Activated naive CD4-positive, alpha-beta T cell treated with anti-CD3 and anti-CD28 coated beads for 36 hours (primary cell): ENCODE data around the gene KRTAP6-2. TPM values are rescaled to one million over a fixed set of nuclear protein-coding genes. Genes with fewer than 3 reads are reported as not detected.

Experiments
- CTCF ChIA-PET: fragments of 350-600 bp; sonication (Branson Sonifier 250); formaldehyde crosslinking; loops from one replicate; lab custom pipeline; 2021; ENCODE audit warnings: antibody characterized with exemption; lab: Charles Lee
- DNase-seq: peaks from one replicate; pipeline ENCODE4 v3.0.0-alpha.2; 2020
- H3K27ac Mint-ChIP-seq: one replicate; pipeline ENCODE4 v1.8.0; 2021; ENCODE audit warnings: mild to moderate bottlenecking, mixed read lengths
- H3K27me3 Mint-ChIP-seq: one replicate; pipeline ENCODE4 v1.8.0; 2021; ENCODE audit warnings: low read depth, mixed read lengths
- H3K36me3 Mint-ChIP-seq: one replicate; pipeline ENCODE4 v1.8.0; 2021; ENCODE audit warnings: low read depth, mixed read lengths
- H3K4me1 Mint-ChIP-seq: one replicate; pipeline ENCODE4 v1.8.0; 2021; ENCODE audit warnings: low read depth, mixed read lengths
- H3K4me3 Mint-ChIP-seq: one replicate; pipeline ENCODE4 v1.8.0; 2021; ENCODE audit warnings: mild to moderate bottlenecking, moderate library complexity, mixed read lengths
- H3K9me3 Mint-ChIP-seq: one replicate; pipeline ENCODE4 v1.8.0; 2021; ENCODE audit warnings: mixed read lengths
- intact Hi-C: fragments of 100-400 bp; cut with micrococcal nuclease; formaldehyde crosslinking; loops from one replicate; pipeline ENCODE4 v1.15.1; 2023
- total RNA-seq, 2 experiments: library from RNA; stranded (reverse); gene quantifications; one replicate each; pipeline ENCODE4 v1.2.3, GENCODE V29; 2021

Gene KRTAP6-2
- total RNA-seq, 2 experiments from 2014 or later: not detected

- Mint-ChIP-seq H3K27me3 (no peaks in the 10 kb centered on the region), H3K4me3 (no peak within 1 kb of the TSS), H3K27ac (no peak within 1 kb of the TSS), H3K4me1 (no peaks in the 10 kb centered on the region), H3K36me3 (no peaks in the 10 kb centered on the region), H3K9me3 (peaks cover 4% of the 10 kb centered on the region)
- CTCF ChIA-PET: no interaction called here
- intact Hi-C loops: no loop called here
- no peak for DNase-seq
Measured at GRCh38 chr21:30613836-30614235, 15.1 kb upstream of the KRTAP6-2 start, which contains the start of gene KRTAP6-1. KRTAP6-1 (minus strand) TSS chr21:30613930; CDS start chr21:30613904, 26 bp downstream.

- no peak for DNase-seq
- Mint-ChIP-seq H3K4me3 (no peak overlapping the region), H3K27me3 (no peaks in the 10 kb centered on the region), H3K36me3 (no peaks in the 10 kb centered on the region), H3K9me3 (peaks cover 4% of the 10 kb centered on the region), H3K4me1 (no peaks in the 10 kb centered on the region), H3K27ac (no peak overlapping the region)
- intact Hi-C loops: no loop called here
- CTCF ChIA-PET: no interaction called here
Measured at GRCh38 chr21:30612132-30612531, 13.4 kb upstream of the KRTAP6-2 start.

- Mint-ChIP-seq H3K4me3 (no peak overlapping the region), H3K27ac (no peak overlapping the region), H3K4me1 (no peaks in the 10 kb centered on the region), H3K27me3 (peaks cover 3% of the 10 kb centered on the region), H3K36me3 (no peaks in the 10 kb centered on the region), H3K9me3 (peaks cover 6% of the 10 kb centered on the region)
- CTCF ChIA-PET: no interaction called here
- no peak for DNase-seq
- intact Hi-C loops: no loop called here
Measured at GRCh38 chr21:30605968-30606367, 7.3 kb upstream of the KRTAP6-2 start.

GRCh38 chr21:30600787-30601186, 2.1 kb upstream of the KRTAP6-2 start, which contains the start of gene KRTAP22-1:
KRTAP22-1 (plus strand) TSS chr21:30601087.
- Mint-ChIP-seq H3K36me3 (no peaks in the 10 kb centered on the region), H3K4me1 (no peaks in the 10 kb centered on the region), H3K9me3 (peaks cover 3% of the 10 kb centered on the region), H3K4me3 (no peak within 1 kb of the TSS), H3K27me3 (peaks cover 3% of the 10 kb centered on the region), H3K27ac (no peak within 1 kb of the TSS)
- intact Hi-C loops: no loop called here
- DNase-seq: no peak
- CTCF ChIA-PET: no interaction called here

GRCh38 chr21:30592140-30592539, 6.6 kb downstream of the KRTAP6-2 start, which contains the start of gene KRTAP6-3:
KRTAP6-3 (plus strand) TSS chr21:30592440; CDS start chr21:30592446, 6 bp downstream.
- H3K4me1 Mint-ChIP-seq: no peaks in the 10 kb centered on the region
- DNase-seq: no peak
- H3K27ac Mint-ChIP-seq: no peak within 1 kb of the TSS
- H3K27me3 Mint-ChIP-seq: no peaks in the 10 kb centered on the region
- no peaks in the 10 kb centered on the region for H3K9me3 Mint-ChIP-seq
- intact Hi-C loops: no loop called here
- CTCF ChIA-PET: no interaction called here
- H3K4me3 Mint-ChIP-seq: no peak within 1 kb of the TSS
- no peaks in the 10 kb centered on the region for H3K36me3 Mint-ChIP-seq

GRCh38 chr21:30590297-30590696, 8.4 kb downstream of the KRTAP6-2 start, which contains the start of gene KRTAP22-2:
KRTAP22-2 (minus strand) TSS chr21:30590397.
- no peaks in the 10 kb centered on the region for H3K27me3 Mint-ChIP-seq
- H3K4me1 Mint-ChIP-seq: no peaks in the 10 kb centered on the region
- intact Hi-C loops: no loop called here

GRCh38 chr21:30582870-30583269, 15.8 kb downstream of the KRTAP6-2 start:
- no peak overlapping the region for H3K27ac Mint-ChIP-seq
- intact Hi-C loops: no loop called here

More at GRCh38 chr21:30590297-30590696, 8.4 kb downstream of the KRTAP6-2 start, which contains the start of gene KRTAP22-2:
- Mint-ChIP-seq H3K27ac (no peak within 1 kb of the TSS), H3K36me3 (no peaks in the 10 kb centered on the region), H3K9me3 (no peaks in the 10 kb centered on the region), H3K4me3 (no peak within 1 kb of the TSS)
- DNase-seq: no peak
- CTCF ChIA-PET: no interaction called here

GRCh38 chr21:30580132-30580531, 18.6 kb downstream of the KRTAP6-2 start:
- CTCF ChIA-PET: no interaction called here
- no peaks in the 10 kb centered on the region for H3K27me3 Mint-ChIP-seq
- no peak for DNase-seq
- H3K4me3 Mint-ChIP-seq: no peak overlapping the region
- H3K36me3 Mint-ChIP-seq: no peaks in the 10 kb centered on the region
- peaks cover 3% of the 10 kb centered on the region for H3K9me3 Mint-ChIP-seq
- no peak overlapping the region for H3K27ac Mint-ChIP-seq
- intact Hi-C loops: no loop called here
- no peaks in the 10 kb centered on the region for H3K4me1 Mint-ChIP-seq

More at GRCh38 chr21:30582870-30583269, 15.8 kb downstream of the KRTAP6-2 start:
- Mint-ChIP-seq H3K9me3 (peaks cover 3% of the 10 kb centered on the region), H3K27me3 (no peaks in the 10 kb centered on the region), H3K4me3 (no peak overlapping the region), H3K4me1 (no peaks in the 10 kb centered on the region), H3K36me3 (no peaks in the 10 kb centered on the region)
- no peak for DNase-seq
- CTCF ChIA-PET: no interaction called here

- H3K27ac Mint-ChIP-seq: no peak overlapping the region
- intact Hi-C loops: no loop called here
- DNase-seq: no peak
- CTCF ChIA-PET: no interaction called here
- H3K27me3 Mint-ChIP-seq: no peaks in the 10 kb centered on the region
- H3K36me3 Mint-ChIP-seq: no peaks in the 10 kb centered on the region
- peaks cover 3% of the 10 kb centered on the region for H3K9me3 Mint-ChIP-seq
- H3K4me1 Mint-ChIP-seq: no peaks in the 10 kb centered on the region
- H3K4me3 Mint-ChIP-seq: no peak overlapping the region
Measured at GRCh38 chr21:30579346-30579745, 19.4 kb downstream of the KRTAP6-2 start.

GRCh38 chr21:30577766-30578165, 20.9 kb downstream of the KRTAP6-2 start:
- Mint-ChIP-seq H3K36me3 (no peaks in the 10 kb centered on the region), H3K4me1 (no peaks in the 10 kb centered on the region), H3K27ac (no peak overlapping the region), H3K9me3 (no peaks in the 10 kb centered on the region), H3K27me3 (no peaks in the 10 kb centered on the region), H3K4me3 (no peak overlapping the region)
- intact Hi-C loops: no loop called here
- CTCF ChIA-PET: no interaction called here
- no peak for DNase-seq

- intact Hi-C loops: no loop called here
- no peaks in the 10 kb centered on the region for H3K27me3 Mint-ChIP-seq
- H3K4me1 Mint-ChIP-seq: no peaks in the 10 kb centered on the region
- no peak overlapping the region for H3K4me3 Mint-ChIP-seq
- DNase-seq: no peak
- no peaks in the 10 kb centered on the region for H3K36me3 Mint-ChIP-seq
- CTCF ChIA-PET: no interaction called here
- H3K9me3 Mint-ChIP-seq: peaks cover 2% of the 10 kb centered on the region
- H3K27ac Mint-ChIP-seq: no peak overlapping the region
Measured at GRCh38 chr21:30567617-30568016, 31.1 kb downstream of the KRTAP6-2 start.

GRCh38 chr21:30563630-30564029, 35.1 kb downstream of the KRTAP6-2 start:
- intact Hi-C loops: no loop called here
- no peaks in the 10 kb centered on the region for H3K9me3 Mint-ChIP-seq
- H3K27ac Mint-ChIP-seq: no peak overlapping the region
- no peaks in the 10 kb centered on the region for H3K36me3 Mint-ChIP-seq
- H3K27me3 Mint-ChIP-seq: no peaks in the 10 kb centered on the region
- no peak for DNase-seq
- no peak overlapping the region for H3K4me3 Mint-ChIP-seq
- CTCF ChIA-PET: no interaction called here
- no peaks in the 10 kb centered on the region for H3K4me1 Mint-ChIP-seq

- H3K27me3 Mint-ChIP-seq: no peaks in the 10 kb centered on the region
- DNase-seq: no peak
- intact Hi-C loops: no loop called here
Measured at GRCh38 chr21:30563072-30563471, 35.6 kb downstream of the KRTAP6-2 start.

More at GRCh38 chr21:30563072-30563471, 35.6 kb downstream of the KRTAP6-2 start:
- H3K27ac Mint-ChIP-seq: no peak overlapping the region
- H3K36me3 Mint-ChIP-seq: no peaks in the 10 kb centered on the region
- no peaks in the 10 kb centered on the region for H3K4me1 Mint-ChIP-seq
- H3K9me3 Mint-ChIP-seq: no peaks in the 10 kb centered on the region
- H3K4me3 Mint-ChIP-seq: no peak overlapping the region
- CTCF ChIA-PET: no interaction called here
